ENCODE results near the gene KDM1B.
A peak's percentile ranks its signal among the peaks of the same experiment; 100 is the strongest.

Gene KDM1B

DNA sequence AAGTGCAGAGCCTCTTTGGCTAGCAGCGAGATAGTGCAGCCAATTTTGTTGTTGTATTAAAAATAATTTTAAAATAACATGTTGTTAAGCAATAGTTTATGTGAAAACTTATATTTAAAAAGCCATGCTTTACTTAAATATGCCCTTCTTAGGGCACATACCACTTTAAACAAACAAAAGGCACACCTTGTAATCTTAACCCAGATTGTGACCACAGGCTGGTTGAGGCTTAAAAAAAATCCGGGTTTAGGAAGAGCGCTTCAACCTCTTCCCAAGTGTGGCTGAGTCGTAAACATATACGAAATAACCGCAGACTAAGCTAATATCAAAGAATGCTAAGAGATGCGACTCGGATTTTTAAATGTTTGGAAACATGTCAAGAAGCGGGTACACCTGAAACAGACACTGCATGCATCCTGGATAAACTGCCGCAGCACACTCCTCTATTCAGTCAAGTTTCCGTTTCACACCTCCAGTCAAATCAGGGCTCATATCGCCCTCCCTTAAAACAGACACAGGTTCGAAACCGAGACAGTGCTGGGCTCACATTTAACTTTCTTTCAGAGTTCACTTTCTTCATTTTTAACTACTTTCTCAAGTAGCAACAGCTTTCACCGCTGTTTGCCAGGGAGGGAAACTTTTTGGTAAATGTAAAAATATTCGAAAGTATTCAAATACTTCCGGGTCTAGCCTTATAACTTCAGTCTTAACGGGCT lies 107.6 kb downstream of the KDM1B start (continued):
- TF ChIP-seq, protein P1, sequence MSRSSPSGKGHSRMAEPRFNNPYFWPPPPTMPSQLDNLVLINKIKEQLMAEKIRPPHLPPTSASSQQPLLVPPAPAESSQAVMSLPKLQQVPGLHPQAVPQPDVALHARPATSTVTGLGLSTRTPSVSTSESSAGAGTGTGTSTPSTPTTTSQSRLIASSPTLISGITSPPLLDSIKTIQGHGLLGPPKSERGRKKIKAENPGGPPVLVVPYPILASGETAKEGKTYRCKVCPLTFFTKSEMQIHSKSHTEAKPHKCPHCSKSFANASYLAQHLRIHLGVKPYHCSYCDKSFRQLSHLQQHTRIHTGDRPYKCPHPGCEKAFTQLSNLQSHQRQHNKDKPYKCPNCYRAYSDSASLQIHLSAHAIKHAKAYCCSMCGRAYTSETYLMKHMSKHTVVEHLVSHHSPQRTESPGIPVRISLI (tag by site-specific recombination; IDR thresholded peaks at IDR 0.05): 0 out of 2 replicates have a peak, but pooled peaks have one; percentile 10
- TF ChIP-seq PRDM4 (tag by site-specific recombination; IDR thresholded peaks at IDR 0.05): peak; percentile 96

- ChIA-PET POLR2A (interaction anchor here (0.6 to 1.3 kb wide), 6 partner anchors 18 to 1574 kb away, joined by 3 to 5 read pairs (median 4); no protein-coding TSS in a partner anchor), CTCF (interaction anchor here (0.7 kb wide), 1 partner anchor 96 kb away, joined by 3 read pairs; no protein-coding TSS in a partner anchor)
- peak overlapping the region; percentile 98 for H3K27ac ChIP-seq (ENCODE audit: extremely low read depth, low read depth, low read length)
- no peaks in the 10 kb centered on the region for H3K9me3 ChIP-seq (ENCODE audit: control insufficient read depth, insufficient read depth, low read depth, low read length)
- peaks cover 12 to 34% of the 10 kb centered on the region in 2 experiments for H3K36me3 ChIP-seq (ENCODE audit: control insufficient read depth in 2 of 2, insufficient read depth in 1 of 2, low read length in 2 of 2)
- peaks cover 20% of the 10 kb centered on the region for H3K4me1 ChIP-seq (ENCODE audit: control insufficient read depth, insufficient read depth, low read length)
- peak overlapping the region; percentile 95 for H3K4me3 ChIP-seq (ENCODE audit: low read depth, low read length)
- no peak for TF ChIP-seq ZNF292 (tag by site-specific recombination; IDR thresholded peaks at IDR 0.05; ENCODE audit: borderline replicate concordance, low read depth)
- TF ChIP-seq, protein P2, sequence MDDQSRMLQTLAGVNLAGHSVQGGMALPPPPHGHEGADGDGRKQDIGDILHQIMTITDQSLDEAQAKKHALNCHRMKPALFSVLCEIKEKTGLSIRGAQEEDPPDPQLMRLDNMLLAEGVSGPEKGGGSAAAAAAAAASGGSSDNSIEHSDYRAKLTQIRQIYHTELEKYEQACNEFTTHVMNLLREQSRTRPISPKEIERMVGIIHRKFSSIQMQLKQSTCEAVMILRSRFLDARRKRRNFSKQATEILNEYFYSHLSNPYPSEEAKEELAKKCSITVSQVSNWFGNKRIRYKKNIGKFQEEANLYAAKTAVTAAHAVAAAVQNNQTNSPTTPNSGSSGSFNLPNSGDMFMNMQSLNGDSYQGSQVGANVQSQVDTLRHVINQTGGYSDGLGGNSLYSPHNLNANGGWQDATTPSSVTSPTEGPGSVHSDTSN (CRISPR knock-in tag; IDR thresholded peaks at IDR 0.05): 0 out of 2 replicates have a peak, but pooled peaks have one; percentile 38
- 0 out of 2 replicates have a peak, but pooled peaks have one; percentile 9 for TF ChIP-seq WT1 (tag by site-specific recombination; IDR thresholded peaks at IDR 0.05)
- TF ChIP-seq KLF8 (tag by site-specific recombination; IDR thresholded peaks at IDR 0.05): peak; percentile 72; the same call in 1 of the 2 replicates
- peak; percentile 99 for TF ChIP-seq ZXDB (tag by site-specific recombination; IDR thresholded peaks at IDR 0.05)
- 0 out of 2 replicates have a peak, but pooled peaks have one; percentile 11 for TF ChIP-seq IKZF3 (tag by site-specific recombination; IDR thresholded peaks at IDR 0.05)
- TF ChIP-seq ZNF341 (tag by site-specific recombination; IDR thresholded peaks at IDR 0.05; ENCODE audit: low read depth): peak; percentile 63; the same call in 1 of the 2 replicates
- TF ChIP-seq, protein P3, sequence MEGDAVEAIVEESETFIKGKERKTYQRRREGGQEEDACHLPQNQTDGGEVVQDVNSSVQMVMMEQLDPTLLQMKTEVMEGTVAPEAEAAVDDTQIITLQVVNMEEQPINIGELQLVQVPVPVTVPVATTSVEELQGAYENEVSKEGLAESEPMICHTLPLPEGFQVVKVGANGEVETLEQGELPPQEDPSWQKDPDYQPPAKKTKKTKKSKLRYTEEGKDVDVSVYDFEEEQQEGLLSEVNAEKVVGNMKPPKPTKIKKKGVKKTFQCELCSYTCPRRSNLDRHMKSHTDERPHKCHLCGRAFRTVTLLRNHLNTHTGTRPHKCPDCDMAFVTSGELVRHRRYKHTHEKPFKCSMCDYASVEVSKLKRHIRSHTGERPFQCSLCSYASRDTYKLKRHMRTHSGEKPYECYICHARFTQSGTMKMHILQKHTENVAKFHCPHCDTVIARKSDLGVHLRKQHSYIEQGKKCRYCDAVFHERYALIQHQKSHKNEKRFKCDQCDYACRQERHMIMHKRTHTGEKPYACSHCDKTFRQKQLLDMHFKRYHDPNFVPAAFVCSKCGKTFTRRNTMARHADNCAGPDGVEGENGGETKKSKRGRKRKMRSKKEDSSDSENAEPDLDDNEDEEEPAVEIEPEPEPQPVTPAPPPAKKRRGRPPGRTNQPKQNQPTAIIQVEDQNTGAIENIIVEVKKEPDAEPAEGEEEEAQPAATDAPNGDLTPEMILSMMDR (tag by site-specific recombination; IDR thresholded peaks at IDR 0.05): peak; percentile 4; the same call in 1 of the 2 replicates
- TF ChIP-seq, protein P4, sequence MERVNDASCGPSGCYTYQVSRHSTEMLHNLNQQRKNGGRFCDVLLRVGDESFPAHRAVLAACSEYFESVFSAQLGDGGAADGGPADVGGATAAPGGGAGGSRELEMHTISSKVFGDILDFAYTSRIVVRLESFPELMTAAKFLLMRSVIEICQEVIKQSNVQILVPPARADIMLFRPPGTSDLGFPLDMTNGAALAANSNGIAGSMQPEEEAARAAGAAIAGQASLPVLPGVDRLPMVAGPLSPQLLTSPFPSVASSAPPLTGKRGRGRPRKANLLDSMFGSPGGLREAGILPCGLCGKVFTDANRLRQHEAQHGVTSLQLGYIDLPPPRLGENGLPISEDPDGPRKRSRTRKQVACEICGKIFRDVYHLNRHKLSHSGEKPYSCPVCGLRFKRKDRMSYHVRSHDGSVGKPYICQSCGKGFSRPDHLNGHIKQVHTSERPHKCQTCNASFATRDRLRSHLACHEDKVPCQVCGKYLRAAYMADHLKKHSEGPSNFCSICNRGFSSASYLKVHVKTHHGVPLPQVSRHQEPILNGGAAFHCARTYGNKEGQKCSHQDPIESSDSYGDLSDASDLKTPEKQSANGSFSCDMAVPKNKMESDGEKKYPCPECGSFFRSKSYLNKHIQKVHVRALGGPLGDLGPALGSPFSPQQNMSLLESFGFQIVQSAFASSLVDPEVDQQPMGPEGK (tag by site-specific recombination; IDR thresholded peaks at IDR 0.05): peak; percentile 80
- no peak for TF ChIP-seq ZNF654 (tag by site-specific recombination; IDR thresholded peaks at IDR 0.05; ENCODE audit: low read depth)
- TF ChIP-seq SP2 (tag by site-specific recombination; IDR thresholded peaks at IDR 0.05): peak; percentile 74
- TF ChIP-seq ZNF501 (tag by site-specific recombination; IDR thresholded peaks at IDR 0.05): peak; percentile 39; the same call in 1 of the 2 replicates
- peak; percentile 23; the same call in 1 of the 2 replicates for TF ChIP-seq SP3 (tag by site-specific recombination; IDR thresholded peaks at IDR 0.05)
- no peak for TF ChIP-seq ZNF248 (tag by site-specific recombination; IDR thresholded peaks at IDR 0.05)
- TF ChIP-seq ZNF623 (tag by site-specific recombination; IDR thresholded peaks at IDR 0.05): no peak
- no peak for TF ChIP-seq HOXC10 (CRISPR knock-in tag; IDR thresholded peaks at IDR 0.05)
- TF ChIP-seq ZNF398 (tag by site-specific recombination; IDR thresholded peaks at IDR 0.05): peak; percentile 55
- TF ChIP-seq, protein P5, sequence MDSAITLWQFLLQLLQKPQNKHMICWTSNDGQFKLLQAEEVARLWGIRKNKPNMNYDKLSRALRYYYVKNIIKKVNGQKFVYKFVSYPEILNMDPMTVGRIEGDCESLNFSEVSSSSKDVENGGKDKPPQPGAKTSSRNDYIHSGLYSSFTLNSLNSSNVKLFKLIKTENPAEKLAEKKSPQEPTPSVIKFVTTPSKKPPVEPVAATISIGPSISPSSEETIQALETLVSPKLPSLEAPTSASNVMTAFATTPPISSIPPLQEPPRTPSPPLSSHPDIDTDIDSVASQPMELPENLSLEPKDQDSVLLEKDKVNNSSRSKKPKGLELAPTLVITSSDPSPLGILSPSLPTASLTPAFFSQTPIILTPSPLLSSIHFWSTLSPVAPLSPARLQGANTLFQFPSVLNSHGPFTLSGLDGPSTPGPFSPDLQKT (IDR thresholded peaks at IDR 0.05; ENCODE audit: borderline replicate concordance, low read depth, low read length): no peak
- TF ChIP-seq GLIS2 (tag by site-specific recombination; IDR thresholded peaks at IDR 0.05): peak; percentile 30; the same call in 1 of the 2 replicates
These were observed 108.4 kb downstream of the KDM1B start for GRCh38 chr6:18263418-18264218.
